Gastrocnemius medialis (tissue), 4 donors: ENCODE data around the gene CACUL1. TPM values are rescaled to one million over a fixed set of nuclear protein-coding genes. Genes with fewer than 3 reads are reported as not detected.
"Not testable (repeated sequence)": the region's sequence is repeated elsewhere in the genome, so short reads cannot be mapped to it uniquely, and the experiment has no call there.

Experiments
- ATAC-seq, 2 donors: fragments of 150-250 bp; one replicate each; pipeline ENCODE4 v1.9.1; 2016
- DNase-seq, 2 donors: peaks; one replicate each; pipeline ENCODE4 v3.0.0-alpha.2; 2019
- H3K27ac ChIP-seq, 4 donors: fragments of 200-600 bp; sonication (generic); 1 replicate in 1 of 4; 2 replicates in 3 of 4; pipeline ENCODE4 v1.5.1; 2016 to 2018; ENCODE audit warnings: mild to moderate bottlenecking in 2 of 4, moderate library complexity in 1 of 4
- H3K27me3 ChIP-seq, 3 donors: fragments of 200-600 bp; sonication (generic) in 2 of 3; 1 replicate in 1 of 3; 2 replicates in 2 of 3; pipeline versions ENCODE4 v1.5.1 to v1.6.0; 2016 to 2019; ENCODE audit warnings: mild to moderate bottlenecking in 1 of 3, moderate library complexity in 1 of 3
- H3K36me3 ChIP-seq, 2 donors: fragments of 200-600 bp; sonication (generic) in 1 of 2; one replicate each; pipeline ENCODE4 v1.5.1; 2017 to 2018
- H3K4me1 ChIP-seq, 2 donors: fragments of 200-600 bp; sonication (generic) in 1 of 2; one replicate each; pipeline ENCODE4 v1.5.1; 2016 to 2017; ENCODE audit warnings: mild to moderate bottlenecking in 2 of 2
- H3K4me3 ChIP-seq, 4 donors: fragments of 200-600 bp; sonication (generic) in 3 of 4; 1 replicate in 1 of 4; 2 replicates in 3 of 4; pipeline ENCODE4 v1.5.1; 2016 to 2019; ENCODE audit warnings: mild to moderate bottlenecking in 2 of 4
- H3K9me3 ChIP-seq, 3 donors: fragments of 200-600 bp; sonication (generic) in 2 of 3; 1 replicate in 1 of 3; 2 replicates in 2 of 3; pipeline ENCODE4 v1.5.1; 2016 to 2019
- CTCF ChIP-seq, 5 experiments: fragments of 450-650 bp in 3 of 5; fragments of 200-600 bp in 2 of 5; sonication (generic) in 2 of 5; IDR thresholded peaks in 4 of 5; conservative IDR thresholded peaks in 1 of 5; 1 replicate in 4 of 5; 2 replicates in 1 of 5; pipeline ENCODE4 v1.5.1; 2016 to 2019; ENCODE audit warnings: antibody characterized with exemption in 5 of 5, mild to moderate bottlenecking in 3 of 5, moderate library complexity in 3 of 5
- POLR2A ChIP-seq, 2 donors: fragments of 450-650 bp; IDR thresholded peaks; one replicate each; pipeline ENCODE4 v1.6.1; 2017; ENCODE audit warnings: antibody characterized with exemption in 2 of 2, mild to moderate bottlenecking in 2 of 2, moderate library complexity in 2 of 2
- in situ Hi-C, 4 donors: fragments of 200-750 bp; cut with MboI; loops; one replicate each; pipeline versions ENCODE4 v1.15.0 to v1.8.0; 2017; ENCODE audit warnings: low sequenced_read_pairs in 4 of 4
- intact Hi-C: fragments of 100-400 bp; cut with DNase I; formaldehyde crosslinking; loops from one replicate; pipeline ENCODE4 v1.15.1; 2023; ENCODE audit warnings: low total_unique reads
- total RNA-seq, 4 donors: library from RNA; depleted of rRNA; stranded (reverse); fragments of >200 nt; gene quantifications; one replicate each; pipeline versions ENCODE4 v1.1.0 to v1.2.3, GENCODE V29; 2016

The CACUL1 gene
- total RNA-seq, 4 donors from 2014 or later, result 28.5 to 59.5 (median 38.2) TPM

- Histone ChIP-seq H3K4me1 (no peaks in the 10 kb centered on the region), H3K4me3 (no peak overlapping the region), H3K9me3 (no peaks in the 10 kb centered on the region), H3K36me3 (no peaks in the 10 kb centered on the region), H3K27me3 (no peaks in the 10 kb centered on the region), H3K27ac (no peak overlapping the region)
- no peak for TF ChIP-seq POLR2A (IDR thresholded peaks at IDR 0.05)
- no peak for TF ChIP-seq CTCF (IDR thresholded peaks at IDR 0.05 in 4 of 5, conservative IDR thresholded peaks at IDR 0.05 in 1 of 5)
- in situ Hi-C loops (no loop called here), intact Hi-C loops (no loop called here)
- no peak for DNase-seq
- ATAC-seq, result no peak
Measured at GRCh38 chr10:118790058-118790457, 35.3 kb upstream of the CACUL1 start.

- intact Hi-C loops (no loop called here), in situ Hi-C loops (no loop called here)
- DNase-seq, result no peak
- H3K36me3 ChIP-seq, result no peaks in the 10 kb centered on the region
- no peak overlapping the region for H3K27ac ChIP-seq
- no peaks in the 10 kb centered on the region for H3K9me3 ChIP-seq
- TF ChIP-seq POLR2A (IDR thresholded peaks at IDR 0.05) (no peak), CTCF (IDR thresholded peaks at IDR 0.05 in 4 of 5, conservative IDR thresholded peaks at IDR 0.05 in 1 of 5) (no peak)
- no peak for ATAC-seq
- H3K27me3 ChIP-seq, result no peaks in the 10 kb centered on the region
- no peak overlapping the region for H3K4me3 ChIP-seq
- H3K4me1 ChIP-seq, result no peaks in the 10 kb centered on the region
Measured at GRCh38 chr10:118785551-118785950, 30.8 kb upstream of the CACUL1 start.

GRCh38 chr10:118783776-118784545, 29.2 kb upstream of the CACUL1 start:
- ATAC-seq (no peak), DNase-seq (no peak)
- H3K9me3 ChIP-seq, result no peaks in the 10 kb centered on the region
- no peaks in the 10 kb centered on the region for H3K27me3 ChIP-seq
- no peak overlapping the region for H3K4me3 ChIP-seq
- TF ChIP-seq CTCF (IDR thresholded peaks at IDR 0.05 in 4 of 5, conservative IDR thresholded peaks at IDR 0.05 in 1 of 5), result no peak
- TF ChIP-seq POLR2A (IDR thresholded peaks at IDR 0.05), result no peak
- H3K4me1 ChIP-seq, result no peaks in the 10 kb centered on the region
- no peaks in the 10 kb centered on the region for H3K36me3 ChIP-seq
- in situ Hi-C loops, result no loop called here
- intact Hi-C loops, result no loop called here
- H3K27ac ChIP-seq, result no peak overlapping the region

- intact Hi-C loops, in situ Hi-C loops, H3K27me3 ChIP-seq, H3K9me3 ChIP-seq, ATAC-seq, H3K4me3 ChIP-seq, H3K4me1 ChIP-seq, DNase-seq, H3K36me3 ChIP-seq, H3K27ac ChIP-seq: not testable (repeated sequence)
Measured at GRCh38 chr10:118782916-118783465, 28.2 kb upstream of the CACUL1 start.

- no peaks in the 10 kb centered on the region for H3K27me3 ChIP-seq
- no peak overlapping the region for H3K27ac ChIP-seq
- ATAC-seq, result no peak
- intact Hi-C loops (no loop called here), in situ Hi-C loops (no loop called here)
- no peak overlapping the region for H3K4me3 ChIP-seq
- H3K36me3 ChIP-seq, result no peaks in the 10 kb centered on the region
- no peak for TF ChIP-seq CTCF (IDR thresholded peaks at IDR 0.05 in 4 of 5, conservative IDR thresholded peaks at IDR 0.05 in 1 of 5)
- TF ChIP-seq POLR2A (IDR thresholded peaks at IDR 0.05), result no peak
- H3K9me3 ChIP-seq, result no peaks in the 10 kb centered on the region
- DNase-seq, result no peak
- no peaks in the 10 kb centered on the region for H3K4me1 ChIP-seq
Measured at GRCh38 chr10:118781541-118781940, 26.8 kb upstream of the CACUL1 start.
